NCI-H2107 (cell line): ENCODE results near the gene TFDP1.

Source experiments
- DNase-seq: peaks from one replicate; lab custom pipeline; 2025; lab: John Stamatoyannopoulos, UW

The TFDP1 gene

GRCh38 chr13:113584205-113584869 is at the start of gene TFDP1:
Gene TFDP1 (plus strand): TSS chr13:113584753. CDS start chr13:113585838, 1,085 bp downstream.
- no peak for DNase-seq

GRCh38 chr13:113535381-113535781 is 49.2 kb upstream of the TFDP1 start:
- no peak for DNase-seq

GRCh38 chr13:113536461-113537110 is 48.0 kb upstream of the TFDP1 start:
- DNase-seq = no peak

GRCh38 chr13:113537205-113537604 is 47.3 kb upstream of the TFDP1 start:
- no peak for DNase-seq

GRCh38 chr13:113537909-113538688 is 46.5 kb upstream of the TFDP1 start:
- DNase-seq = no peak

- DNase-seq = no peak
Measured at GRCh38 chr13:113538689-113539058, 45.9 kb upstream of the TFDP1 start.

GRCh38 chr13:113539176-113539575 is 45.4 kb upstream of the TFDP1 start:
- DNase-seq = no peak

GRCh38 chr13:113539822-113540221 is 44.7 kb upstream of the TFDP1 start:
- no peak for DNase-seq

GRCh38 chr13:113540523-113540922 is 44.0 kb upstream of the TFDP1 start:
- no peak for DNase-seq

- no peak for DNase-seq
Measured at GRCh38 chr13:113542751-113543424, 41.7 kb upstream of the TFDP1 start.

GRCh38 chr13:113544071-113544891 is 40.3 kb upstream of the TFDP1 start:
- no peak for DNase-seq

- no peak for DNase-seq
Measured at GRCh38 chr13:113544896-113545295, 39.7 kb upstream of the TFDP1 start.

GRCh38 chr13:113545455-113545930 is 39.1 kb upstream of the TFDP1 start:
- DNase-seq = no peak

GRCh38 chr13:113545931-113546516 is 38.5 kb upstream of the TFDP1 start:
- no peak for DNase-seq

- no peak for DNase-seq
Measured at GRCh38 chr13:113546571-113547237, 37.8 kb upstream of the TFDP1 start.

- no peak for DNase-seq
Measured at GRCh38 chr13:113547238-113547971, 37.1 kb upstream of the TFDP1 start.

GRCh38 chr13:113548171-113548641 is 36.3 kb upstream of the TFDP1 start:
- no peak for DNase-seq

- no peak for DNase-seq
Measured at GRCh38 chr13:113548778-113549621, 35.6 kb upstream of the TFDP1 start.

- no peak for DNase-seq
Measured at GRCh38 chr13:113550453-113550852, 34.1 kb upstream of the TFDP1 start.
